ENCODE data around the gene ZNF816.

GRCh38 chr19:53010494-53010893 is 47.8 kb upstream of the ZNF816 start:
- no peak for TF ChIP-seq CTCF (IDR thresholded peaks at IDR 0.05; ENCODE audit: insufficient read depth, low read length, poor library complexity, severe bottlenecking)
- TF ChIP-seq EZH2phosphoT487 (conservative IDR thresholded peaks at IDR 0.05; ENCODE audit: low read length): no peak

Measured in SU-DHL-6 (cell line).